Neural cell (in vitro differentiated cells): ENCODE results near the gene ATAD2B.

Experiments used
- EP300 ChIP-seq: fragments of 450-650 bp; conservative IDR thresholded peaks from 2 replicates; pipeline ENCODE4 v1.6.1; 2014; ENCODE audit warnings: antibody characterized with exemption, mild to moderate bottlenecking, moderate library complexity; ENCODE audit not compliant: poor library complexity, severe bottlenecking
- MXI1 ChIP-seq: fragments of 450-650 bp; conservative IDR thresholded peaks from 2 replicates; pipeline ENCODE4 v1.6.1; 2014; ENCODE audit warnings: antibody characterized with exemption, mild to moderate bottlenecking; ENCODE audit not compliant: poor library complexity, severe bottlenecking
- POLR2AphosphoS5 ChIP-seq: IDR thresholded peaks from 2 replicates; pipeline ENCODE4 v1.6.1; 2012
- SMC3 ChIP-seq: fragments of 450-650 bp; conservative IDR thresholded peaks from 2 replicates; pipeline ENCODE4 v1.6.1; 2014; ENCODE audit warnings: antibody characterized with exemption, mild to moderate bottlenecking, moderate library complexity; ENCODE audit not compliant: poor library complexity
- TF ChIP-seq, protein P1 (sequence below): IDR thresholded peaks from 2 replicates; pipeline ENCODE4 v1.6.1; 2012; ENCODE audit warnings: borderline replicate concordance
- TF ChIP-seq, protein P2 (sequence below): fragments of 450-650 bp; IDR thresholded peaks from 2 replicates; pipeline ENCODE4 v1.5.1; 2014; ENCODE audit warnings: antibody characterized with exemption, mild to moderate bottlenecking, moderate library complexity; ENCODE audit not compliant: poor library complexity, severe bottlenecking

- TF ChIP-seq EP300 (no peak), SMC3 (no peak), POLR2AphosphoS5 (no peak), MXI1 (no peak)
- TF ChIP-seq, protein P1, sequence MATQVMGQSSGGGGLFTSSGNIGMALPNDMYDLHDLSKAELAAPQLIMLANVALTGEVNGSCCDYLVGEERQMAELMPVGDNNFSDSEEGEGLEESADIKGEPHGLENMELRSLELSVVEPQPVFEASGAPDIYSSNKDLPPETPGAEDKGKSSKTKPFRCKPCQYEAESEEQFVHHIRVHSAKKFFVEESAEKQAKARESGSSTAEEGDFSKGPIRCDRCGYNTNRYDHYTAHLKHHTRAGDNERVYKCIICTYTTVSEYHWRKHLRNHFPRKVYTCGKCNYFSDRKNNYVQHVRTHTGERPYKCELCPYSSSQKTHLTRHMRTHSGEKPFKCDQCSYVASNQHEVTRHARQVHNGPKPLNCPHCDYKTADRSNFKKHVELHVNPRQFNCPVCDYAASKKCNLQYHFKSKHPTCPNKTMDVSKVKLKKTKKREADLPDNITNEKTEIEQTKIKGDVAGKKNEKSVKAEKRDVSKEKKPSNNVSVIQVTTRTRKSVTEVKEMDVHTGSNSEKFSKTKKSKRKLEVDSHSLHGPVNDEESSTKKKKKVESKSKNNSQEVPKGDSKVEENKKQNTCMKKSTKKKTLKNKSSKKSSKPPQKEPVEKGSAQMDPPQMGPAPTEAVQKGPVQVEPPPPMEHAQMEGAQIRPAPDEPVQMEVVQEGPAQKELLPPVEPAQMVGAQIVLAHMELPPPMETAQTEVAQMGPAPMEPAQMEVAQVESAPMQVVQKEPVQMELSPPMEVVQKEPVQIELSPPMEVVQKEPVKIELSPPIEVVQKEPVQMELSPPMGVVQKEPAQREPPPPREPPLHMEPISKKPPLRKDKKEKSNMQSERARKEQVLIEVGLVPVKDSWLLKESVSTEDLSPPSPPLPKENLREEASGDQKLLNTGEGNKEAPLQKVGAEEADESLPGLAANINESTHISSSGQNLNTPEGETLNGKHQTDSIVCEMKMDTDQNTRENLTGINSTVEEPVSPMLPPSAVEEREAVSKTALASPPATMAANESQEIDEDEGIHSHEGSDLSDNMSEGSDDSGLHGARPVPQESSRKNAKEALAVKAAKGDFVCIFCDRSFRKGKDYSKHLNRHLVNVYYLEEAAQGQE: no peak
- TF ChIP-seq, protein P2, sequence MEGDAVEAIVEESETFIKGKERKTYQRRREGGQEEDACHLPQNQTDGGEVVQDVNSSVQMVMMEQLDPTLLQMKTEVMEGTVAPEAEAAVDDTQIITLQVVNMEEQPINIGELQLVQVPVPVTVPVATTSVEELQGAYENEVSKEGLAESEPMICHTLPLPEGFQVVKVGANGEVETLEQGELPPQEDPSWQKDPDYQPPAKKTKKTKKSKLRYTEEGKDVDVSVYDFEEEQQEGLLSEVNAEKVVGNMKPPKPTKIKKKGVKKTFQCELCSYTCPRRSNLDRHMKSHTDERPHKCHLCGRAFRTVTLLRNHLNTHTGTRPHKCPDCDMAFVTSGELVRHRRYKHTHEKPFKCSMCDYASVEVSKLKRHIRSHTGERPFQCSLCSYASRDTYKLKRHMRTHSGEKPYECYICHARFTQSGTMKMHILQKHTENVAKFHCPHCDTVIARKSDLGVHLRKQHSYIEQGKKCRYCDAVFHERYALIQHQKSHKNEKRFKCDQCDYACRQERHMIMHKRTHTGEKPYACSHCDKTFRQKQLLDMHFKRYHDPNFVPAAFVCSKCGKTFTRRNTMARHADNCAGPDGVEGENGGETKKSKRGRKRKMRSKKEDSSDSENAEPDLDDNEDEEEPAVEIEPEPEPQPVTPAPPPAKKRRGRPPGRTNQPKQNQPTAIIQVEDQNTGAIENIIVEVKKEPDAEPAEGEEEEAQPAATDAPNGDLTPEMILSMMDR: no peak
These were observed 82.0 kb downstream of the ATAD2B start for GRCh38 chr2:23844905-23845304.
